HEK293 (cell line): Measurements from ENCODE around the gene AKAP6.

ENCODE experiments used
- CTCF ChIA-PET: fragments of 350-600 bp; formaldehyde crosslinking; extraction: SDS; loops from one replicate; lab custom pipeline; 2021; ENCODE audit warnings: antibody characterized with exemption; lab: Yijun Ruan, JAX
- POLR2A ChIA-PET: fragments of 300-600 bp; formaldehyde crosslinking; extraction: SDS; loops from one replicate; lab custom pipeline; 2020; ENCODE audit warnings: antibody characterized with exemption, inconsistent platforms; lab: Yijun Ruan, JAX
- H3K27ac ChIP-seq: fragments of 200-500 bp; sonication (Bioruptor generic); 2 replicates; pipeline ENCODE4 v1.5.1; 2014; ENCODE audit warnings: low read depth, low read length, control low read depth, inconsistent platforms; ENCODE audit errors: extremely low read depth
- H3K36me3 ChIP-seq, 2 experiments: fragments of 200-500 bp in 1 of 2; sonication (Bioruptor generic) in 1 of 2; 1 replicate in 1 of 2; 2 replicates in 1 of 2; pipeline ENCODE4 v1.5.1; 2014 to 2017; ENCODE audit warnings: inconsistent platforms in 2 of 2, low read length in 2 of 2; ENCODE audit not compliant: control insufficient read depth in 2 of 2, insufficient read depth in 1 of 2
- H3K4me1 ChIP-seq: fragments of 200-500 bp; sonication (Bioruptor generic); 2 replicates; pipeline ENCODE4 v1.5.1; 2014; ENCODE audit warnings: mild to moderate bottlenecking, low read length, inconsistent platforms; ENCODE audit not compliant: control insufficient read depth, insufficient read depth
- H3K4me3 ChIP-seq: 2 replicates; pipeline ENCODE4 v1.5.1; 2011; ENCODE audit warnings: low read depth, mild to moderate bottlenecking, control low read depth, low read length, moderate library complexity
- H3K9me3 ChIP-seq: fragments of 200-500 bp; sonication (Bioruptor generic); 2 replicates; pipeline ENCODE4 v1.5.1; 2014; ENCODE audit warnings: low read depth, low read length, inconsistent platforms; ENCODE audit not compliant: control insufficient read depth, insufficient read depth
- CTCF ChIP-seq: fragments of 450-650 bp; formaldehyde crosslinking; IDR thresholded peaks from 2 replicates; pipeline ENCODE4 v1.5.1; 2016; ENCODE audit warnings: missing biosample characterization, missing genetic modification characterization
- GLIS1 ChIP-seq: fragments of 450-650 bp; formaldehyde crosslinking; IDR thresholded peaks from 2 replicates; pipeline ENCODE4 v1.5.1; 2016; ENCODE audit warnings: missing biosample characterization, missing genetic modification characterization
- MZF1 ChIP-seq: fragments of 450-650 bp; formaldehyde crosslinking; IDR thresholded peaks from 2 replicates; pipeline ENCODE4 v1.5.1; 2017; ENCODE audit warnings: missing biosample characterization, missing genetic modification characterization, borderline replicate concordance
- OSR2 ChIP-seq: fragments of 450-650 bp; formaldehyde crosslinking; IDR thresholded peaks from 2 replicates; pipeline ENCODE4 v1.5.1; 2016; ENCODE audit warnings: missing biosample characterization, missing genetic modification characterization
- OVOL3 ChIP-seq: fragments of 450-650 bp; formaldehyde crosslinking; IDR thresholded peaks from 2 replicates; pipeline ENCODE4 v1.5.1; 2016; ENCODE audit warnings: missing biosample characterization, missing genetic modification characterization
- SCRT2 ChIP-seq: fragments of 450-650 bp; formaldehyde crosslinking; IDR thresholded peaks from 2 replicates; pipeline ENCODE4 v1.5.1; 2016; ENCODE audit warnings: missing biosample characterization, missing genetic modification characterization
- SETDB1 ChIP-seq: IDR thresholded peaks from one replicate; pipeline ENCODE4 v1.6.1; 2017; ENCODE audit warnings: mild to moderate bottlenecking, low read length, moderate library complexity, mixed read lengths; ENCODE audit not compliant: insufficient read length
- ZNF132 ChIP-seq: fragments of 450-650 bp; formaldehyde crosslinking; IDR thresholded peaks from 2 replicates; pipeline ENCODE4 v1.5.1; 2017; ENCODE audit warnings: missing biosample characterization, missing genetic modification characterization, borderline replicate concordance
- ZNF138 ChIP-seq: fragments of 450-650 bp; formaldehyde crosslinking; IDR thresholded peaks from 2 replicates; pipeline ENCODE4 v1.5.1; 2016; ENCODE audit warnings: missing biosample characterization, missing genetic modification characterization, borderline replicate concordance
- ZNF16 ChIP-seq: fragments of 450-650 bp; formaldehyde crosslinking; IDR thresholded peaks from 2 replicates; pipeline ENCODE4 v1.5.1; 2016; ENCODE audit warnings: low read depth, missing biosample characterization, missing genetic modification characterization
- ZNF174 ChIP-seq: fragments of 450-650 bp; formaldehyde crosslinking; IDR thresholded peaks from 2 replicates; pipeline ENCODE4 v1.5.0; 2017; ENCODE audit warnings: missing biosample characterization, mild to moderate bottlenecking, missing genetic modification characterization
- ZNF19 ChIP-seq: fragments of 450-650 bp; formaldehyde crosslinking; IDR thresholded peaks from 2 replicates; pipeline ENCODE4; 2016; ENCODE audit warnings: missing biosample characterization, missing genetic modification characterization, low read depth
- ZNF211 ChIP-seq: fragments of 450-650 bp; formaldehyde crosslinking; IDR thresholded peaks from 2 replicates; pipeline ENCODE4 v1.5.1; 2016; ENCODE audit warnings: low read depth, missing biosample characterization, missing genetic modification characterization
- ZNF239 ChIP-seq: fragments of 450-650 bp; formaldehyde crosslinking; IDR thresholded peaks from 2 replicates; pipeline ENCODE4 v1.5.1; 2016; ENCODE audit warnings: missing biosample characterization, missing genetic modification characterization
- ZNF274 ChIP-seq, 2 experiments: fragments of 200-500 bp in 1 of 2; fragments of 450-650 bp in 1 of 2; sonication (Bioruptor generic) in 1 of 2; formaldehyde crosslinking in 1 of 2; IDR thresholded peaks; 2 replicates each; pipeline versions ENCODE4 v1.5.1 to v1.6.1; 2014 to 2016; ENCODE audit warnings: borderline replicate concordance in 1 of 2, inconsistent platforms in 1 of 2, low read length in 1 of 2, missing biosample characterization in 1 of 2, missing genetic modification characterization in 1 of 2
- ZNF280D ChIP-seq: fragments of 450-650 bp; formaldehyde crosslinking; IDR thresholded peaks from 2 replicates; pipeline ENCODE4 v1.5.1; 2016; ENCODE audit warnings: missing biosample characterization, missing genetic modification characterization
- ZNF510 ChIP-seq: fragments of 450-650 bp; formaldehyde crosslinking; IDR thresholded peaks from 2 replicates; pipeline ENCODE4 v1.5.1; 2018; ENCODE audit warnings: mild to moderate bottlenecking, missing genetic modification characterization, missing biosample characterization; ENCODE audit not compliant: insufficient replicate concordance
- ZNF549 ChIP-seq: fragments of 450-650 bp; IDR thresholded peaks from 2 replicates; pipeline ENCODE4 v1.5.1; 2018; ENCODE audit warnings: missing biosample characterization, missing genetic modification characterization, mild to moderate bottlenecking, inconsistent platforms, moderate library complexity
- ZNF585B ChIP-seq: fragments of 450-650 bp; formaldehyde crosslinking; IDR thresholded peaks from 2 replicates; pipeline ENCODE4 v1.5.1; 2016; ENCODE audit warnings: missing biosample characterization, missing genetic modification characterization
- ZNF596 ChIP-seq: fragments of 450-650 bp; IDR thresholded peaks from 2 replicates; pipeline ENCODE4 v1.5.0; 2018; ENCODE audit warnings: missing biosample characterization, mild to moderate bottlenecking, missing genetic modification characterization, moderate library complexity
- ZNF701 ChIP-seq: fragments of 450-650 bp; formaldehyde crosslinking; IDR thresholded peaks from 2 replicates; pipeline ENCODE4 v1.5.1; 2016; ENCODE audit warnings: missing biosample characterization, missing genetic modification characterization
- ZNF791 ChIP-seq: fragments of 450-650 bp; formaldehyde crosslinking; IDR thresholded peaks from 2 replicates; pipeline ENCODE4 v1.5.1; 2016; ENCODE audit warnings: missing biosample characterization, missing genetic modification characterization
- ZXDB ChIP-seq: fragments of 450-650 bp; formaldehyde crosslinking; IDR thresholded peaks from 2 replicates; pipeline ENCODE4 v1.5.1; 2016; ENCODE audit warnings: missing biosample characterization, missing genetic modification characterization
- TF ChIP-seq, protein P1 (sequence below): fragments of 450-650 bp; formaldehyde crosslinking; conservative IDR thresholded peaks from 2 replicates; pipeline ENCODE4 v1.5.1; 2016; ENCODE audit warnings: low read depth, missing biosample characterization, missing genetic modification characterization

Gene AKAP6

DNA sequence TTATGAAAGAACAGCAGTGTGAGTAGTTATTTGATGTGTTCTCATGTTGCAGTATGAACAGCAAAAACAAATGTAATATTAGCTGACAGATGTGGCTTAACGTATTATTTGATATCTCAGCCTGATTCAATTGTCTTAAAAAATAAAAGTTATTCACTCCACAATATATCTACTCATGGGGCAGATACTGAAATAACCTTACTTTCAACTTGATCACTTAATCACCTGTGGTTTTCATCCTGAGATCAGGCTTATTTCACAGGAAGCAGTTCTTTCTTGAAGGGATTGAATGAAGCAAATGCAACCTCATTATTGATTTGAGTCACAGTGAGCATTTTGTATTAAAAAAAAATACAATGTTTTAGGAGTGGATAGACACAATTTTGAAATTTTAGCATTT, 90.3 kb downstream of the AKAP6 start (continued):
- TF ChIP-seq ZNF280D (tag by site-specific recombination) (no peak), ZNF239 (tag by site-specific recombination) (no peak)

GRCh38 chr14:32421781-32422180, 92.7 kb downstream of the AKAP6 start:
- Histone ChIP-seq H3K9me3 (no peaks in the 10 kb centered on the region), H3K27ac (no peak overlapping the region), H3K4me3 (no peak overlapping the region), H3K36me3 (no peaks in the 10 kb centered on the region), H3K4me1 (peaks cover 20% of the 10 kb centered on the region)
- CTCF ChIA-PET = interaction anchor here (0.7 to 0.9 kb wide), 2 partner anchors 18 to 396 kb away, joined by 3 to 4 read pairs; no protein-coding TSS in a partner anchor
- POLR2A ChIA-PET = no interaction called here
- no peak for TF ChIP-seq SCRT2 (tag by site-specific recombination)
- no peak for TF ChIP-seq ZNF585B (tag by site-specific recombination)
- no peak for TF ChIP-seq ZNF132 (tag by site-specific recombination)
- no peak for TF ChIP-seq ZNF174
- no peak for TF ChIP-seq ZNF510 (tag by site-specific recombination)
- no peak for TF ChIP-seq OVOL3 (tag by site-specific recombination)
- TF ChIP-seq ZNF19 (tag by site-specific recombination) = no peak
- no peak for TF ChIP-seq CTCF (tag by site-specific recombination)

- POLR2A ChIA-PET = no interaction called here
Observed at GRCh38 chr14:32422440-32422839, 93.3 kb downstream of the AKAP6 start.

DNA sequence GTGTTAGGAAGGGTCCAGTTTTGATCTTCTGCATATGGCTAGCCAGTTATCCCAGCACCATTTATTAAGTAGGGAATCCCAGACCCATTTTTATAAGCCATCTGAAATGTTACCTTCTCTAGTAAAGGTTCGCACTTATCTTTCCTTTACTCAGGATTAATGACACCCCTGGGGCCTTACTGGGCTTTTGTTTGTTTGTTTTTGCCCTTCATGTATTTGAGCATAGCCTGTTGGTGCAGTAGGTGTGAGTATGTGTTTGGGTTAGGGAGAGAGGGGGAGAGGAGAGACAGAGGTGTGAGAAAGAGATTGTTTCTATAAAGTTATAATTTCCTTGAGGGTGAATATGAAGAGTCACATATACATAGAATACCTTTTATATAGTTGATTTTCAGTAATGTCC, 96.9 kb downstream of the AKAP6 start:
- no peaks in the 10 kb centered on the region for H3K36me3 ChIP-seq
- peaks cover 23% of the 10 kb centered on the region for H3K4me1 ChIP-seq
- no peaks in the 10 kb centered on the region for H3K9me3 ChIP-seq
- CTCF ChIA-PET = no interaction called here
- POLR2A ChIA-PET = no interaction called here
- no peak overlapping the region for H3K4me3 ChIP-seq
- H3K27ac ChIP-seq = no peak overlapping the region; the same call in 1 of the 2 replicates
- no peak for TF ChIP-seq ZNF274 (IDR thresholded peaks at IDR 0.05; ENCODE audit: low read length)
- TF ChIP-seq ZNF274 (tag by site-specific recombination; IDR thresholded peaks at IDR 0.05; ENCODE audit: borderline replicate concordance) = no peak
- TF ChIP-seq ZNF211 (tag by site-specific recombination) = no peak
- TF ChIP-seq GLIS1 = peak; percentile 18; the same call in 1 of the 2 replicates
- peak; percentile 72 for TF ChIP-seq OSR2 (tag by site-specific recombination)
- TF ChIP-seq ZNF138 (tag by site-specific recombination) = no peak
- no peak for TF ChIP-seq ZNF549 (tag by site-specific recombination)
- TF ChIP-seq ZXDB (tag by site-specific recombination) = 0 out of 2 replicates have a peak, but pooled peaks have one; percentile 15
- no peak for TF ChIP-seq ZNF791 (tag by site-specific recombination)
- no peak for TF ChIP-seq ZNF596 (tag by site-specific recombination)
- TF ChIP-seq MZF1 (tag by site-specific recombination) = no peak
- TF ChIP-seq, protein P1, sequence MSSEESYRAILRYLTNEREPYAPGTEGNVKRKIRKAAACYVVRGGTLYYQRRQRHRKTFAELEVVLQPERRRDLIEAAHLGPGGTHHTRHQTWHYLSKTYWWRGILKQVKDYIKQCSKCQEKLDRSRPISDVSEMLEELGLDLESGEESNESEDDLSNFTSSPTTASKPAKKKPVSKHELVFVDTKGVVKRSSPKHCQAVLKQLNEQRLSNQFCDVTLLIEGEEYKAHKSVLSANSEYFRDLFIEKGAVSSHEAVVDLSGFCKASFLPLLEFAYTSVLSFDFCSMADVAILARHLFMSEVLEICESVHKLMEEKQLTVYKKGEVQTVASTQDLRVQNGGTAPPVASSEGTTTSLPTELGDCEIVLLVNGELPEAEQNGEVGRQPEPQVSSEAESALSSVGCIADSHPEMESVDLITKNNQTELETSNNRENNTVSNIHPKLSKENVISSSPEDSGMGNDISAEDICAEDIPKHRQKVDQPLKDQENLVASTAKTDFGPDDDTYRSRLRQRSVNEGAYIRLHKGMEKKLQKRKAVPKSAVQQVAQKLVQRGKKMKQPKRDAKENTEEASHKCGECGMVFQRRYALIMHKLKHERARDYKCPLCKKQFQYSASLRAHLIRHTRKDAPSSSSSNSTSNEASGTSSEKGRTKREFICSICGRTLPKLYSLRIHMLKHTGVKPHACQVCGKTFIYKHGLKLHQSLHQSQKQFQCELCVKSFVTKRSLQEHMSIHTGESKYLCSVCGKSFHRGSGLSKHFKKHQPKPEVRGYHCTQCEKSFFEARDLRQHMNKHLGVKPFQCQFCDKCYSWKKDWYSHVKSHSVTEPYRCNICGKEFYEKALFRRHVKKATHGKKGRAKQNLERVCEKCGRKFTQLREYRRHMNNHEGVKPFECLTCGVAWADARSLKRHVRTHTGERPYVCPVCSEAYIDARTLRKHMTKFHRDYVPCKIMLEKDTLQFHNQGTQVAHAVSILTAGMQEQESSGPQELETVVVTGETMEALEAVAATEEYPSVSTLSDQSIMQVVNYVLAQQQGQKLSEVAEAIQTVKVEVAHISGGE (tag by site-specific recombination) = no peak

More at GRCh38 chr14:32422440-32422839, 93.3 kb downstream of the AKAP6 start:
- TF ChIP-seq SETDB1 (peak; percentile 13), ZNF701 (tag by site-specific recombination) (no peak), ZNF791 (tag by site-specific recombination) (no peak), ZNF16 (tag by site-specific recombination) (no peak)
- TF ChIP-seq, all 188 proteins: peak for 1
- Histone ChIP-seq H3K4me3 (no peak overlapping the region), H3K36me3 (no peaks in the 10 kb centered on the region), H3K4me1 (peaks cover 24% of the 10 kb centered on the region), H3K27ac (no peak overlapping the region), H3K9me3 (no peaks in the 10 kb centered on the region)
- CTCF ChIA-PET = interaction anchor here (0.9 kb wide), 1 partner anchor 18 kb away, joined by 4 read pairs; no protein-coding TSS in a partner anchor
